Large intestine (tissue), 3 donors: ENCODE results near the gene DNM3. TPM values are rescaled to one million over a fixed set of nuclear protein-coding genes. Genes with fewer than 3 reads are reported as not detected.

Experiments used
- DNase-seq, 2 donors: peaks; one replicate each; pipeline versions ENCODE4 v3.0.0 to v3.0.0-alpha.2; 2013
- H3K27ac ChIP-seq: one replicate; pipeline ENCODE4 v1.5.1; 2013; ENCODE audit warnings: low read length
- H3K27me3 ChIP-seq: 2 replicates; pipeline ENCODE4 v1.6.1; 2013; ENCODE audit warnings: low read length; ENCODE audit not compliant: control insufficient read depth, insufficient read depth
- H3K36me3 ChIP-seq: 2 replicates; pipeline ENCODE4 v1.6.1; 2013; ENCODE audit warnings: low read length; ENCODE audit not compliant: control insufficient read depth, insufficient read depth
- H3K4me1 ChIP-seq: one replicate; pipeline ENCODE4 v1.6.1; 2013; ENCODE audit warnings: low read length; ENCODE audit not compliant: control insufficient read depth, insufficient read depth
- H3K4me3 ChIP-seq: one replicate; pipeline ENCODE4 v1.5.1; 2013; ENCODE audit warnings: low read length
- H3K9me3 ChIP-seq: one replicate; pipeline ENCODE4 v1.6.1; 2013; ENCODE audit warnings: mild to moderate bottlenecking, low read depth, low read length, moderate library complexity; ENCODE audit not compliant: control insufficient read depth
- WGBS: methylation state at CpG from one replicate; pipeline ENCODE4 v1.1.5; 2013; ENCODE audit warnings: low lambda C conversion rate; ENCODE audit not compliant: insufficient coverage; 5-methylcytosine and 5-hydroxymethylcytosine counted together
- polyA plus RNA-seq: library from polyadenylated mRNA; unstranded; fragments of 120-200 nt; gene quantifications from one replicate; pipeline ENCODE4 v1.2.1, GENCODE V29; 2013

Gene DNM3
- polyA plus RNA-seq, 1 donor, result 2.2 TPM

DNA sequence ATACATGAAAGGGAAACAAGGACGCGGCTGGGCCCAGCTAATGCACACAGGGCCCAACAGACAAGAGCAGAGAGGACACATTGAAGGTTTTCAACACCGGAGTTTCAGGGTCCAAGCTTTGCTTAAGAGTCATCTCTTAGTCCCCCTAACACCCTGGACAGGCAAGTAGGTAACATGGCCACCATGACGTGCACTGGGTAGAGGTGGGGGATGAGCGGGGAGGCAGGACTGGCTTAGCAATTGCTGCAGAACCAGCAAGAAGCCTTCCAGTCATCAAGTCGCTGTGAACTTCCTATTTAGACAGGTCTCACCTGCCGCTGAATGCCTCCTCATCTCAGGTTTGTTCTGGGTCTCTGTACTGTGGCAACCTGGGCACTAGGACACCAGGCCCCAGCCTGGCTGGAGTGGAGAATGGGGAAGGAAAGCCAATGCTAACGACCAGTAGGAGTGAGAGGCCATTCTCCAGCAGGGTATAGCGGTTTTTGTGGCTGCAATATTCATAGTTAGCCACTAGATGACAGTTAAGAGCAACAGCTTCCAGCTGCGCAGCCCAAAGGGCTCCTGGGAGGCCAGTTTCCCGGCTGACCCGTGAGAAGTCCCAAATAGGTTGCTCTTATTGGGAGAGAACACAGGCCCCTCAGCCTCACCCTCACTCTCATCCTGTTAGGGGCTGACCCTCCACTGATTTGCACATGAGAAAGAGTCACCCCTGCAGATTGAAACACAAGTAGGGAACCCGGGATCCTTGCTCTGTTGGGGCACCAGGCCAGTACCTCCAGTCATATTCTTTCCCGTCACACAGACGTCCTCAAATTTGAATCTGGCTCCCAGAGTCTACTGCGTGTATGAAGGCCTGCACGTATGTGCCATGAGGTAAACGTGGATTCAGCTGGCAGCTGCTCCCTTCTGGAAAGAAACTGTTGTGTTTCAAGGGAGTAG is 608.6 kb downstream of the DNM3 start:
- peak; percentile 44 to 76 for DNase-seq
- no peaks in the 10 kb centered on the region for H3K9me3 ChIP-seq
- no peaks in the 10 kb centered on the region for H3K27me3 ChIP-seq
- no peak overlapping the region for H3K4me3 ChIP-seq
- peak overlapping the region; percentile 95 for H3K27ac ChIP-seq
- H3K4me1 ChIP-seq, result peaks cover 60% of the 10 kb centered on the region
- no peaks in the 10 kb centered on the region for H3K36me3 ChIP-seq
- WGBS, result no CpG with 5 or more reads among the region's 18 CpGs

DNA sequence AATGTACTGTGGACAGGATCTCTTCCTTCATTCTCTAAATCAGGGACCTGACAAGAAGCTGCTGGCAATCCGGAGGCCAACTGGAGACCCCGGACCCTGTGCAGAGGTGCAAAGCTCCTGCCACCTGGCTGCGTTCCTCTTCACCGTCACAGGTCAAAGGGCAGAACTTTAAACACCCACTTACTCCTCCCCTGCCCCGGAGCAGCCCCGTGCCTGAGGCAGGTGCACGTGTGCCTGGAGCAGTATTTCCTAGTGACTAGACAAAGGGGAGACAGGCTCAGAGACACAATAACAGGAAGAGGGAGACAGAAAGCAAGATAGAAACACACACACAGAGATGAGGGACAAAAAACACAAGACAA is 609.2 kb downstream of the DNM3 start:
- H3K4me3 ChIP-seq, result no peak overlapping the region
- peak overlapping the region; percentile 95 for H3K27ac ChIP-seq
- no peaks in the 10 kb centered on the region for H3K36me3 ChIP-seq
- H3K9me3 ChIP-seq, result no peaks in the 10 kb centered on the region
- WGBS, result no CpG with 5 or more reads among the region's 7 CpGs
- no peaks in the 10 kb centered on the region for H3K27me3 ChIP-seq
- DNase-seq, result peak; percentile 78 to 92
- H3K4me1 ChIP-seq, result peaks cover 60% of the 10 kb centered on the region

DNA sequence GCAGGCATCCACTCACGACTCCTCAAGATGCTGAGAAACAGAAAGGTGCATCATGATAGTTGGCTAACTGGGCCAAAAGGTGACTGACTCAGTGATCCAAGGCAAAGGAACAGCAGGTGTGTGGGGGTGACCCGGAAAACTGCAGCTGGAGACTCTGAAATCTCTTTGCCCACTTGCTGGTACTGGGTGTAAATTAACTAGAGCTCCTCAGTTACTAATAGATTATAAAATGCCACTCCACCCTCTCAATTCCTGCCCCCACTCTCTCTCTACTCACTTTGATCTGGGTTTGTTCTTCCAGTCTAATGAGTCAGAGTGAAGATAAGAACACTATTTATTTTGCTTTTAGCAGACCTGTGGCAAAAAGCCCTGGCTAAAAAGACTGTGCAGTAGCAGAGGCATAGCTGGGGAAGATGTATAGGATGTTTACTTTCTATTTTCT is 609.7 kb downstream of the DNM3 start:
- no peaks in the 10 kb centered on the region for H3K36me3 ChIP-seq
- H3K27me3 ChIP-seq, result no peaks in the 10 kb centered on the region
- H3K27ac ChIP-seq, result peak overlapping the region; percentile 95
- no CpG with 5 or more reads among the region's 2 CpGs for WGBS
- no peak overlapping the region for H3K4me3 ChIP-seq
- H3K9me3 ChIP-seq, result no peaks in the 10 kb centered on the region
- peak; percentile 52 to 84 for DNase-seq
- peaks cover 65% of the 10 kb centered on the region for H3K4me1 ChIP-seq

DNA sequence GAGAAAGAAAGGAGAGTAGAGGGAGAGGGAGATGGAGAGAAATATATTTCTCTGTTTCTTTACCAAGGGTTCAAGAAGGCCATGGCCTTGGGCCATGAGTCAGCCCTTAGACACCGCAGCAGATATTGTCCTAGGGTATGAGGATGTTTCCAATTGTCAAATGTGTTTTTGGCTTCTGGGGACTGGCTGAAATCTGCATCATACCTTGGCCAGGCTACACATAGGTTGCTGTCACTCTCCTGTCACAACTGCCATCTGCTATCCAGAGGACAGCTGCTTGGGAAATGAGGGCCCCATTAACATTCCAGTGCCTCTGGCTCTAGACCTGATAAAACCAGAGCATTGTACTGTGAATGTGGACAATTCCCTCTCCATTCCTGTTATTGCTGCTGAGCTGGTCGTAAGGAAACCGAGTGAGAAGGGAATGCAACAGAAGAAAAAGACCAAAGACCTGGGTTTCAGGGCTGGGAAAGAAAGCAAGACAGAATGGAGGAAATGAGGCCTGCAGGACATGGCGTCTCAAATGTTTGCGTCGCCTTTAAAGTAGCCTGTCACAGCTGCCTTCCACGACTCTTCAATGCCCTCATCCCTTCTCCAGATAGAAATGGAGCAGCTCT is 611.3 kb downstream of the DNM3 start:
- no peak overlapping the region for H3K4me3 ChIP-seq
- WGBS, result no CpG with 5 or more reads among the region's 7 CpGs
- H3K27ac ChIP-seq, result peak overlapping the region; percentile 40
- H3K4me1 ChIP-seq, result peaks cover 69% of the 10 kb centered on the region
- no peaks in the 10 kb centered on the region for H3K36me3 ChIP-seq
- peak in 1 of 2 donors; percentile 69 for DNase-seq
- no peaks in the 10 kb centered on the region for H3K27me3 ChIP-seq
- no peaks in the 10 kb centered on the region for H3K9me3 ChIP-seq

DNA sequence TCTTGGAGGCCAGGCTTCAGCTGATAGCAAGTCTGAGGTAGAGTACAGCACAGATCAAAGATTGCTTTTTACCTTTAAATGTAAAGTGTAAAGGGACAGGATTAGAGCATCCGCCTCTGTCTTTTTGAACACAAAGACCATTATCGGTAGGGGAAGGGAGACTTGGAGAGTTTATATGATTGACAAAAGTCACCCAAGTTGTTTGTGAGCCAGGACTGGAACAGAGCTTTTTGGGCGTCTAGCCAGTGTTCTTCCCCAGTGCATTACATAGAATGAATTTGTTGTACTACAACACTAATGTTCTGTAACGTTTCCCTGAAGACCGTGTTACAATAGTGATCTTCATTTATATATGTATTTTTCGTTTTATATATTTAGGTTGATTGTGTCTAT is 611.9 kb downstream of the DNM3 start:
- WGBS, result 72% methylated on average over 2 of the region's 6 CpGs
- no peak for DNase-seq
- Histone ChIP-seq H3K36me3 (no peaks in the 10 kb centered on the region), H3K27ac (peak overlapping the region; percentile 40), H3K4me1 (peaks cover 64% of the 10 kb centered on the region), H3K4me3 (no peak overlapping the region), H3K9me3 (no peaks in the 10 kb centered on the region), H3K27me3 (no peaks in the 10 kb centered on the region)

DNA sequence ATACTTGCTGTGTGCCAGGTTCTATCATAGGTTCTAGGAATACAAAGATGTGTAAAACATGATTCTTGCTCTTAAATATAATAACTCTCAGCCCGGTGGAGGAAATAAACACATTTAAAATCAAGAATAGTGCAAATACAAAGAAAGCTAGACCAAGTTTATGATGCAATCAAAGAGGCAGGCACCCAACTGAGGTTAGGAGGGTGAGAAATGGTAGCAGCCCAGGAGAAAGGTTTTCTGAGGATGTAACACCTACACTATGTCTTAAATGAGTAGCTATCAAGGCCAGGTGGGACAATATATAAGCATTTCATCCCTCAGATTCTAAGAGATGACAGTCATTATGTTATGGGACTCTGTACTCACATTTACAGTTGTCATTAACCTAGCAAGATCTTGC is 612.3 kb downstream of the DNM3 start:
- no peaks in the 10 kb centered on the region for H3K9me3 ChIP-seq
- no peaks in the 10 kb centered on the region for H3K36me3 ChIP-seq
- no peaks in the 10 kb centered on the region for H3K27me3 ChIP-seq
- peaks cover 60% of the 10 kb centered on the region for H3K4me1 ChIP-seq
- no peak overlapping the region for H3K27ac ChIP-seq
- H3K4me3 ChIP-seq, result no peak overlapping the region
- DNase-seq, result no peak
- 43% methylated on average over 1 of the region's 1 CpG for WGBS

DNA sequence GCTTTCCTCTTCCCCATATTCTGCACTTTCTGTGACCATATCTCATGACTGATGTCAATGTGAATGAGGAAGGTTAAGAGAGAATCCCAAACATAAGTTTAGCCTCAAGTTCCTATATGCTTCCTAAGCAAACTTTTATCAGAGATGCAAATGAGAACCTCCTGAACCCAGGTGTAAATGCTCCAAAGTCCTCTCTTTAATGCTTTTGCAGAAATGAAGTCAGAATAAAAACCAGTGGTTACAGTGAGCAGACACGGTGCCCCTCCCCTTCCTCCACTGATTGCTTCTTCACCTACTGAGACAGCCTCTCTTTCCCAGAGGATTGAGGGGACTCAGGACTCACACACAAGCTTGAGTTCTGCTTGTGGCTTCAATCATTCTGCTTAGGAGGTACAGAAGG is 614.2 kb downstream of the DNM3 start:
- Histone ChIP-seq H3K4me1 (peaks cover 42% of the 10 kb centered on the region), H3K9me3 (no peaks in the 10 kb centered on the region), H3K36me3 (no peaks in the 10 kb centered on the region), H3K27me3 (no peaks in the 10 kb centered on the region), H3K27ac (peak overlapping the region; percentile 56), H3K4me3 (no peak overlapping the region)
- no CpG with 5 or more reads among the region's 1 CpG for WGBS
- DNase-seq, result peak in 1 of 2 donors; percentile 79

DNA sequence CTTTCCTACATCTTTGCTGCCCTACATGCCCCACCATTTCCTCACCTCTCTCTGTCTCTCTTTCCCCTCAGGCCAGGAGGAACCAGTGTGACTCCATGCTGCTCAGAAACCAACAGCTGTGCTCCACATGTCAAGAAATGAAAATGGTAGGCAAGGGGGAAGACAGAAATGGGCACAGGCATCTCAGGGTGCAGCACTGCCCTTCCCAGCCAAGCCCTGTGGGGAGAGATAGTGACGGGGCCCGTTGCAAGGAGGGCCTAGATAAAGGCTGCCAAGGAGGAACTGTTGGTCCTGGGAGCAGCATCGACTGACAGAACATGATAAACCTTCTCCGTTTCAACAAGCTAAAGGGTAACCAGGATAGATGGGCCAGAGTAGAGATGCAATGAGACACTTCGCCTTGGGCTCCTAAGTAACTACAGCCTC is 615.1 kb downstream of the DNM3 start:
- peaks cover 36% of the 10 kb centered on the region for H3K4me1 ChIP-seq

DNA sequence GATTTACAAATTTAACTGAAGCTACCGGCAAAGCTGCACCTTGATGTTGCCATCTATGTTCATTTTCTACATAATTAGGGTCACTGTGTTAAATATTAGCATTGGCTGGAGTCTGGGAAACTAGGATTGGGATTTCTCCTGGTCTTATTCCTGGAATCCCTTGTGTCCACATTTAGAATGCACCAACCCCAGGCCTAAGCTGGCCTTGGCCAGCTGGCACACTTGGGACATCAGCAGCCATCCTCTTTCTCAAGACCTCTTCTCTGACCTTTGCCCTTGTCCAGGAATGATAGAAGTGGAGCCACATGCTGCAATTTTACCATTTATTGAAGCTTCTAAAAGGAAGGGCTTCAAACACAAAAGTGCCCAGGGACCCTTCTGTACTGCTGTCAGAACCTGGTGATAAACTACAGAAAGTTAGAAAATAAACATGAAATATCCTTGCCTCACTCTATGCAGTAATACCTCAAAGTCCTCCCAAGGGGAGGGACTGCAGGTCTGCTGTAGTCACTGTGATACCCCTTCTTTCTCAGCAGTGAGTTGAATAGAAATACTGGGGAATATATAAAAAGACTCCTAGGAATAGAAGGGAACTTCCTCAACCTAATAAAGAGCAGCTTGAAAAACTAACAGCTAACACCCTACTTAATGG is 616.3 kb downstream of the DNM3 start:
- no CpG with 5 or more reads among the region's 1 CpG for WGBS
- Histone ChIP-seq H3K27me3 (no peaks in the 10 kb centered on the region), H3K27ac (no peak overlapping the region), H3K9me3 (no peaks in the 10 kb centered on the region), H3K4me1 (peaks cover 29% of the 10 kb centered on the region), H3K4me3 (no peak overlapping the region), H3K36me3 (no peaks in the 10 kb centered on the region)
- no peak for DNase-seq

More for the DNA sequence above, 615.1 kb downstream of the DNM3 start:
- Histone ChIP-seq H3K4me3 (no peak overlapping the region), H3K27me3 (no peaks in the 10 kb centered on the region), H3K27ac (peak overlapping the region; percentile 56), H3K9me3 (no peaks in the 10 kb centered on the region), H3K36me3 (no peaks in the 10 kb centered on the region)
- no peak for DNase-seq
- 42% methylated on average over 2 of the region's 5 CpGs for WGBS

DNA sequence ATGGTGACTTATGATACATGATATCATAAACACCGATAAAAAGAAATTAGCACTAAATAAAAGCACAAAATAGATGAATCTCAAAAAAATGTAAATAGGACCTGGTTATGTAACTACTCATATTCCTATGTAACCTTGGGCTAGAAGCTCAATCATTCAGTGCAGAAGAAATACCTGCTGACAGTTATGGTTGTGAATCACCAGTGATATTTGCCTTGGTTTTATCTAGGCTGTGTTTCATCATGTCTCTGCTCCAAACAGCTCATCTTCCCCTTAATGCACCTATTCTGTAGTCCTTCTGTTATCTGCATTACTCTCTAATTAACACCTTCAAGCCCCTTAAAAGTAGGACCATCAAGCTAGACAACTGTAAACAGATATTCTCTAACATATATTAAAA is 618.9 kb downstream of the DNM3 start:
- no peak for DNase-seq
- H3K36me3 ChIP-seq, result no peaks in the 10 kb centered on the region
- H3K4me1 ChIP-seq, result peaks cover 9% of the 10 kb centered on the region
- WGBS, result 100% methylated on average over 1 of the region's 1 CpG
- H3K9me3 ChIP-seq, result no peaks in the 10 kb centered on the region
- H3K27me3 ChIP-seq, result no peaks in the 10 kb centered on the region
- no peak overlapping the region for H3K4me3 ChIP-seq
- H3K27ac ChIP-seq, result no peak overlapping the region
